Gastrocnemius medialis (tissue), 4 donors: Measurements from ENCODE around the gene CPXM1. TPM values are rescaled to one million over a fixed set of nuclear protein-coding genes. Genes with fewer than 3 reads are reported as not detected.
"Not testable (repeated sequence)": the region's sequence is repeated elsewhere in the genome, so short reads cannot be mapped to it uniquely, and the experiment has no call there.

Source experiments
- ATAC-seq, 2 donors: fragments of 150-250 bp; one replicate each; pipeline ENCODE4 v1.9.1; 2016
- DNase-seq, 2 donors: peaks; one replicate each; pipeline ENCODE4 v3.0.0-alpha.2; 2019
- H3K27ac ChIP-seq, 4 donors: fragments of 200-600 bp; sonication (generic); 1 replicate in 1 of 4; 2 replicates in 3 of 4; pipeline ENCODE4 v1.5.1; 2016 to 2018; ENCODE audit warnings: mild to moderate bottlenecking in 2 of 4, moderate library complexity in 1 of 4
- H3K27me3 ChIP-seq, 3 donors: fragments of 200-600 bp; sonication (generic) in 2 of 3; 1 replicate in 1 of 3; 2 replicates in 2 of 3; pipeline versions ENCODE4 v1.5.1 to v1.6.0; 2016 to 2019; ENCODE audit warnings: mild to moderate bottlenecking in 1 of 3, moderate library complexity in 1 of 3
- H3K36me3 ChIP-seq, 2 donors: fragments of 200-600 bp; sonication (generic) in 1 of 2; one replicate each; pipeline ENCODE4 v1.5.1; 2017 to 2018
- H3K4me1 ChIP-seq, 2 donors: fragments of 200-600 bp; sonication (generic) in 1 of 2; one replicate each; pipeline ENCODE4 v1.5.1; 2016 to 2017; ENCODE audit warnings: mild to moderate bottlenecking in 2 of 2
- H3K4me3 ChIP-seq, 4 donors: fragments of 200-600 bp; sonication (generic) in 3 of 4; 1 replicate in 1 of 4; 2 replicates in 3 of 4; pipeline ENCODE4 v1.5.1; 2016 to 2019; ENCODE audit warnings: mild to moderate bottlenecking in 2 of 4
- H3K9me3 ChIP-seq, 3 donors: fragments of 200-600 bp; sonication (generic) in 2 of 3; 1 replicate in 1 of 3; 2 replicates in 2 of 3; pipeline ENCODE4 v1.5.1; 2016 to 2019
- CTCF ChIP-seq, 5 experiments: fragments of 450-650 bp in 3 of 5; fragments of 200-600 bp in 2 of 5; sonication (generic) in 2 of 5; IDR thresholded peaks in 4 of 5; conservative IDR thresholded peaks in 1 of 5; 1 replicate in 4 of 5; 2 replicates in 1 of 5; pipeline ENCODE4 v1.5.1; 2016 to 2019; ENCODE audit warnings: antibody characterized with exemption in 5 of 5, mild to moderate bottlenecking in 3 of 5, moderate library complexity in 3 of 5
- POLR2A ChIP-seq, 2 donors: fragments of 450-650 bp; IDR thresholded peaks; one replicate each; pipeline ENCODE4 v1.6.1; 2017; ENCODE audit warnings: antibody characterized with exemption in 2 of 2, mild to moderate bottlenecking in 2 of 2, moderate library complexity in 2 of 2
- in situ Hi-C, 4 donors: fragments of 200-750 bp; cut with MboI; loops; one replicate each; pipeline versions ENCODE4 v1.15.0 to v1.8.0; 2017; ENCODE audit warnings: low sequenced_read_pairs in 4 of 4
- intact Hi-C: fragments of 100-400 bp; cut with DNase I; formaldehyde crosslinking; loops from one replicate; pipeline ENCODE4 v1.15.1; 2023; ENCODE audit warnings: low total_unique reads
- total RNA-seq, 4 donors: library from RNA; depleted of rRNA; stranded (reverse); fragments of >200 nt; gene quantifications; one replicate each; pipeline versions ENCODE4 v1.1.0 to v1.2.3, GENCODE V29; 2016

CPXM1 gene
- total RNA-seq, 4 donors from 2014 or later, result 0.46 to 1.6 (median 0.81) TPM; not detected in 1

GRCh38 chr20:2836035-2836434 is 35.6 kb upstream of the CPXM1 start:
- ATAC-seq (no peak), DNase-seq (no peak)
- H3K36me3 ChIP-seq, result no peaks in the 10 kb centered on the region
- intact Hi-C loops, result no loop called here
- no peaks in the 10 kb centered on the region for H3K27me3 ChIP-seq
- no peak overlapping the region for H3K4me3 ChIP-seq
- H3K4me1 ChIP-seq, result peaks cover 7 to 11% of the 10 kb centered on the region in 2 donors
- no peak overlapping the region for H3K27ac ChIP-seq
- TF ChIP-seq CTCF (IDR thresholded peaks at IDR 0.05 in 4 of 5, conservative IDR thresholded peaks at IDR 0.05 in 1 of 5), result no peak
- TF ChIP-seq POLR2A (IDR thresholded peaks at IDR 0.05), result no peak
- no peaks in the 10 kb centered on the region for H3K9me3 ChIP-seq
- in situ Hi-C loops, result loop anchor here in 1 of 4 donors (25.0 kb wide), 1 partner anchor 1724 kb away; the partner anchor contains the start of gene PSMF1

DNA sequence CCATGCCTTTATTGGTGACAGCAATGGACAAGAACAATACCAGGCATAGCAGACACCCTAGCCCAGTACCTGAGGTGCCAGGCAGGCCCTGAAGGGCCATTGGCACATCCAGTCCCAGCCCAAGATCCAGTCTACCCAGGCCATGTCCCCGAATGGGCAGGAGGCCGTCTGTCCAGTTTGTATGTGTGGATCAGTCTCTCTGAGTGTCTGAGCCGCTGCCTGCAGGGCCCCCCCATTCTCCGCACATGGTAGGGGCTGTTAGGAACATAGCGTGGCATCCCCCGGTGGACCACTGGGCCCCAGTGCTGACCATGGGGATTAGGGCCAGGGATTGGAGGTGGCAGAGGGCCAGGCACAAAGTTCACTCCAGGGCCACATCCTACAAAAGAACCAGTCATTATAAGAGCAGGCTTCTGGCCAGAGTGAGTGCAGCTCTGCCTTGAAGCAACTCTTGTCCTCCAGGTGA is 34.9 kb upstream of the CPXM1 start:
- in situ Hi-C loops, result loop anchor here in 1 of 4 donors (25.0 kb wide), 1 partner anchor 1723 kb away; the partner anchor contains the start of gene PSMF1

DNA sequence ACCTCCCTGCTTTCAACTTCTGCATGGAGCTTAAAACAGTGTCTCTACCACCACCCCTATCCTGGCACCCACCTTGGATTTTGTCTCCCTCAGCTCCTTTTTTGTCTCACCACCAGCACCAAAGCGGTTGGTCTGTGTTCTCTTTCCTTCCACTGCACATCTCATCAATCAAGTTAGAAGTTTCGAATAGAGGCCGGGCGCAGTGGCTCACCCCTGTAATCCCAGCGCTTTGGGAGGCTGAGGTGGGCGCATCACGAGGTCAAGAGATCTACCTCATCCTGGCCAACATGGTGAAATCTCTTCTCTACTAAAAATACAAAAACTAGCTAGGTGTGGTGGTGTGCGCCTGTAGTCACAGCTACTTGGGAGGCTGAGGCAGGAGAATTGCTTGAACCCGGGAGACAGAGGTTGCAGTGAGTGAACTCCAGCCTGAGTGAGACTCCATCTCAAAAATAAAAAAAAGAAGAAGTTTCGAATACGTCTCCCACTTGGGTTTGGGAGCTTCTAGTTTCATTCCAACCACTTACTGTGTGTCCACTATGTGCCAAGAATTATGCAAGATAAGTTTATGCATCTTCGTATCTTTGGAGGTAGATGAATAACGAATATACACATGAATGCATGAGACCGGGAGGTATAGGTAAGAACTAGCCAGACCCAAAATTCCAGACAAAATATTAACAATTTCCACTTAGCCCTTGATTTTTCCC is 34.1 kb upstream of the CPXM1 start:
- Histone ChIP-seq H3K4me1 (peaks cover 3 to 5% of the 10 kb centered on the region in 2 donors), H3K36me3 (no peaks in the 10 kb centered on the region), H3K27ac (no peak overlapping the region), H3K27me3 (peaks cover 0 to 5% (median 0%) of the 10 kb centered on the region in 3 donors), H3K4me3 (no peak overlapping the region), H3K9me3 (no peaks in the 10 kb centered on the region)
- intact Hi-C loops (no loop called here), in situ Hi-C loops (loop anchor here in 1 of 4 donors (25.0 kb wide), 1 partner anchor 1722 kb away; the partner anchor contains the start of gene PSMF1)
- DNase-seq (no peak), ATAC-seq (no peak)
- TF ChIP-seq CTCF (IDR thresholded peaks at IDR 0.05 in 4 of 5, conservative IDR thresholded peaks at IDR 0.05 in 1 of 5) (no peak), POLR2A (IDR thresholded peaks at IDR 0.05) (no peak)

More for the DNA sequence above, 34.9 kb upstream of the CPXM1 start:
- Histone ChIP-seq H3K4me3 (no peak overlapping the region), H3K9me3 (no peaks in the 10 kb centered on the region), H3K4me1 (peaks cover 7 to 11% of the 10 kb centered on the region in 2 donors), H3K36me3 (no peaks in the 10 kb centered on the region), H3K27me3 (no peaks in the 10 kb centered on the region), H3K27ac (no peak overlapping the region)
- TF ChIP-seq CTCF (IDR thresholded peaks at IDR 0.05 in 4 of 5, conservative IDR thresholded peaks at IDR 0.05 in 1 of 5) (no peak), POLR2A (IDR thresholded peaks at IDR 0.05) (no peak)
- no peak for DNase-seq
- ATAC-seq, result no peak
- intact Hi-C loops, result no loop called here

DNA sequence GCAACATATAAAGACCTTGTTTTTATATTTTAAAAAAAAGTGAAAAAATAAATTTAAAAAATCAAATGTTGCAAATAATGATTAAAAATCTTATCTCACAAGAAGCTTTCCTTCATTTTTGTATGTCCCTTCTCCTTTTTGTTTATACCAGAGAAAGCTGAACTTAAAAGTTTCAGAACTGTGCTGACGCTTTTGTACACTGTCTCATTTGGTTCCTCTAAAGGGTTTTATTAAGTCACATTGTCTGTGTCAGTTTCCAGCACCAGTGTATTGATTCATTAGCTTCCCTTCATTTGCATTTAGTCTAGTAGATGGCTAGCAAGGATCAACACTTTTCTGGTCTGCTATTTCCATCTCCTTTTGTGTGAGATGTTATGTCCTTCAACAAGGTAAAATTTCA is 33.3 kb upstream of the CPXM1 start:
- H3K4me1 ChIP-seq, result no peaks in the 10 kb centered on the region
- no peaks in the 10 kb centered on the region for H3K36me3 ChIP-seq
- no peak overlapping the region for H3K27ac ChIP-seq
- H3K9me3 ChIP-seq, result no peaks in the 10 kb centered on the region
- TF ChIP-seq CTCF (IDR thresholded peaks at IDR 0.05 in 4 of 5, conservative IDR thresholded peaks at IDR 0.05 in 1 of 5), result no peak
- TF ChIP-seq POLR2A (IDR thresholded peaks at IDR 0.05), result no peak
- no peak for ATAC-seq
- peaks cover 3 to 6% (median 5%) of the 10 kb centered on the region in 3 donors for H3K27me3 ChIP-seq
- in situ Hi-C loops (loop anchor here in 1 of 4 donors (25.0 kb wide), 1 partner anchor 1721 kb away; the partner anchor contains the start of gene PSMF1), intact Hi-C loops (no loop called here)
- DNase-seq, result no peak
- H3K4me3 ChIP-seq, result no peak overlapping the region

GRCh38 chr20:2831206-2831605 is 30.8 kb upstream of the CPXM1 start:
- ATAC-seq, H3K36me3 ChIP-seq, intact Hi-C loops, H3K27ac ChIP-seq, H3K4me1 ChIP-seq, DNase-seq, H3K4me3 ChIP-seq, H3K9me3 ChIP-seq: not testable (repeated sequence)
- H3K27me3 ChIP-seq, result peaks cover 8 to 20% (median 16%) of the 10 kb centered on the region in 3 donors
- in situ Hi-C loops, result loop anchor here in 1 of 4 donors (25.0 kb wide), 1 partner anchor 1719 kb away; the partner anchor contains the start of gene PSMF1
